ENCODE results near the gene SESTD1. TPM values are rescaled to one million over a fixed set of nuclear protein-coding genes. Genes with fewer than 3 reads are reported as not detected.

Gene SESTD1
- total and polyA plus RNA-seq, 2 experiments from 2014 or later = 12.6 to 21.6 TPM

DNA sequence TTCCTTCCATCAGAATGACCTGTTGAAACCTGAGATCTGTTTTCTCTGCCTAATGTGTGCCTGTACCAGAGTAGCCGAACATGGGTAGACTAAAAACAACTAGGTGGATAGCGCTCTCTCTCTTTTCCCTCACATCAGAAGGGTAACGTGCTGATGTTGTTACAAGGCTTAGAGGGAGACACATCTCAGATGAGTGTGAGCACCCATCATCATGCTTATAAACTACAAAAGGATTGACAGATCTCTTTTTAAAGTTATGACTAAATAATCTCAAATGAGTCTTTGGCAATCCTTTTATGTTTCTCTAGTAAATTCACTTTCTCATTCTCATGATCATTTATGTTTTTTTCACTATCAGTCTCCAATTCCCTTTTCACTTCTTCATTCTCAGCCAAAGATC lies 139.2 kb downstream of the SESTD1 start (continued):
- TF ChIP-seq, protein P1, sequence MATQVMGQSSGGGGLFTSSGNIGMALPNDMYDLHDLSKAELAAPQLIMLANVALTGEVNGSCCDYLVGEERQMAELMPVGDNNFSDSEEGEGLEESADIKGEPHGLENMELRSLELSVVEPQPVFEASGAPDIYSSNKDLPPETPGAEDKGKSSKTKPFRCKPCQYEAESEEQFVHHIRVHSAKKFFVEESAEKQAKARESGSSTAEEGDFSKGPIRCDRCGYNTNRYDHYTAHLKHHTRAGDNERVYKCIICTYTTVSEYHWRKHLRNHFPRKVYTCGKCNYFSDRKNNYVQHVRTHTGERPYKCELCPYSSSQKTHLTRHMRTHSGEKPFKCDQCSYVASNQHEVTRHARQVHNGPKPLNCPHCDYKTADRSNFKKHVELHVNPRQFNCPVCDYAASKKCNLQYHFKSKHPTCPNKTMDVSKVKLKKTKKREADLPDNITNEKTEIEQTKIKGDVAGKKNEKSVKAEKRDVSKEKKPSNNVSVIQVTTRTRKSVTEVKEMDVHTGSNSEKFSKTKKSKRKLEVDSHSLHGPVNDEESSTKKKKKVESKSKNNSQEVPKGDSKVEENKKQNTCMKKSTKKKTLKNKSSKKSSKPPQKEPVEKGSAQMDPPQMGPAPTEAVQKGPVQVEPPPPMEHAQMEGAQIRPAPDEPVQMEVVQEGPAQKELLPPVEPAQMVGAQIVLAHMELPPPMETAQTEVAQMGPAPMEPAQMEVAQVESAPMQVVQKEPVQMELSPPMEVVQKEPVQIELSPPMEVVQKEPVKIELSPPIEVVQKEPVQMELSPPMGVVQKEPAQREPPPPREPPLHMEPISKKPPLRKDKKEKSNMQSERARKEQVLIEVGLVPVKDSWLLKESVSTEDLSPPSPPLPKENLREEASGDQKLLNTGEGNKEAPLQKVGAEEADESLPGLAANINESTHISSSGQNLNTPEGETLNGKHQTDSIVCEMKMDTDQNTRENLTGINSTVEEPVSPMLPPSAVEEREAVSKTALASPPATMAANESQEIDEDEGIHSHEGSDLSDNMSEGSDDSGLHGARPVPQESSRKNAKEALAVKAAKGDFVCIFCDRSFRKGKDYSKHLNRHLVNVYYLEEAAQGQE (IDR thresholded peaks at IDR 0.05; ENCODE audit: unreplicated experiment) = no peak
- TF ChIP-seq ZNF331 (CRISPR knock-in tag; IDR thresholded peaks at IDR 0.05; ENCODE audit: low read depth) (no peak), POLR2AphosphoS5 (IDR thresholded peaks at IDR 0.05; ENCODE audit: low read depth) (no peak), EZH2phosphoT487 (IDR thresholded peaks at IDR 0.05; ENCODE audit: unreplicated experiment) (no peak), ZNF114 (CRISPR knock-in tag; IDR thresholded peaks at IDR 0.05) (no peak)
- TF ChIP-seq, protein P2, sequence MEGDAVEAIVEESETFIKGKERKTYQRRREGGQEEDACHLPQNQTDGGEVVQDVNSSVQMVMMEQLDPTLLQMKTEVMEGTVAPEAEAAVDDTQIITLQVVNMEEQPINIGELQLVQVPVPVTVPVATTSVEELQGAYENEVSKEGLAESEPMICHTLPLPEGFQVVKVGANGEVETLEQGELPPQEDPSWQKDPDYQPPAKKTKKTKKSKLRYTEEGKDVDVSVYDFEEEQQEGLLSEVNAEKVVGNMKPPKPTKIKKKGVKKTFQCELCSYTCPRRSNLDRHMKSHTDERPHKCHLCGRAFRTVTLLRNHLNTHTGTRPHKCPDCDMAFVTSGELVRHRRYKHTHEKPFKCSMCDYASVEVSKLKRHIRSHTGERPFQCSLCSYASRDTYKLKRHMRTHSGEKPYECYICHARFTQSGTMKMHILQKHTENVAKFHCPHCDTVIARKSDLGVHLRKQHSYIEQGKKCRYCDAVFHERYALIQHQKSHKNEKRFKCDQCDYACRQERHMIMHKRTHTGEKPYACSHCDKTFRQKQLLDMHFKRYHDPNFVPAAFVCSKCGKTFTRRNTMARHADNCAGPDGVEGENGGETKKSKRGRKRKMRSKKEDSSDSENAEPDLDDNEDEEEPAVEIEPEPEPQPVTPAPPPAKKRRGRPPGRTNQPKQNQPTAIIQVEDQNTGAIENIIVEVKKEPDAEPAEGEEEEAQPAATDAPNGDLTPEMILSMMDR (conservative IDR thresholded peaks at IDR 0.05; ENCODE audit: low read depth in 2 of 2) = no peak
- TF ChIP-seq, protein P3, sequence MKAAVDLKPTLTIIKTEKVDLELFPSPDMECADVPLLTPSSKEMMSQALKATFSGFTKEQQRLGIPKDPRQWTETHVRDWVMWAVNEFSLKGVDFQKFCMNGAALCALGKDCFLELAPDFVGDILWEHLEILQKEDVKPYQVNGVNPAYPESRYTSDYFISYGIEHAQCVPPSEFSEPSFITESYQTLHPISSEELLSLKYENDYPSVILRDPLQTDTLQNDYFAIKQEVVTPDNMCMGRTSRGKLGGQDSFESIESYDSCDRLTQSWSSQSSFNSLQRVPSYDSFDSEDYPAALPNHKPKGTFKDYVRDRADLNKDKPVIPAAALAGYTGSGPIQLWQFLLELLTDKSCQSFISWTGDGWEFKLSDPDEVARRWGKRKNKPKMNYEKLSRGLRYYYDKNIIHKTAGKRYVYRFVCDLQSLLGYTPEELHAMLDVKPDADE (IDR thresholded peaks at IDR 0.05) = no peak

DNA sequence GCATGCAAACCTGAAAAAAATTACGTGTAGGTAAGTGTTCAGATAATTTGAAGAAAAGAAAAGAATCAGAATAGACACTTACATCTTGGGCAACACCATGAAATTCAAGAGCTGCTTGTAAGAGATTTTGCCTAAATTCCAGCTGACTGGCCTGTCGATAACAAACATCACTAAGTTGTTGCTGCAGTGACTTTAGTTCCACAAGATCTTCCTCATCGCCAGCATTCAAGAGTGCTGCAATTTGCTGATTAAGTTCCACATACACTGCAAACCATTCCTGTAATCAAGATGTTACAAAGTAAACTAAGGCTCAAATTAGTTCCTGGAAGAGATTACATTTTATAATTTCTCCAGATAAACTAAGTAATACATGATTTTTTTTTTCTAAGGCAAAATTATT lies 140.3 kb downstream of the SESTD1 start:
- Histone ChIP-seq H3K4me3 (no peak overlapping the region), H3K27ac (ENCODE audit: low read depth) (no peak overlapping the region), H3K79me2 (replicated peaks; ENCODE audit: insufficient read depth) (no peaks in the 10 kb centered on the region), H2AFZ (no peak overlapping the region), H3K27me3 (ENCODE audit: insufficient read depth) (no peaks in the 10 kb centered on the region), H4K20me1 (replicated peaks; ENCODE audit: insufficient read depth) (no peaks in the 10 kb centered on the region), H3K9me2 (ENCODE audit: insufficient read depth) (no peaks in the 10 kb centered on the region), H3K36me3 (ENCODE audit: insufficient read depth) (no peaks in the 10 kb centered on the region), H3K4me1 (ENCODE audit: insufficient read depth) (peaks cover 5% of the 10 kb centered on the region; the same call in 1 of the 2 replicates), H3K4me2 (no peak overlapping the region), H3F3A (replicated peaks; ENCODE audit: low read depth) (no peaks in the 10 kb centered on the region)
- H3K4me1 Mint-ChIP-seq = peaks cover 5% of the 10 kb centered on the region; the same call in 2 of the 3 replicates
- H3K27ac Mint-ChIP-seq = no peak overlapping the region
- no peaks in the 10 kb centered on the region for H3K9me3 Mint-ChIP-seq
- no peak for ATAC-seq
- H3K36me3 Mint-ChIP-seq (ENCODE audit: low read depth) = no peaks in the 10 kb centered on the region
- no peak for DNase-seq (ENCODE audit: low spot score)
- no peak overlapping the region for H3K4me3 Mint-ChIP-seq
- H3K27me3 Mint-ChIP-seq (ENCODE audit: insufficient read depth, low read depth, poor library complexity) = peaks cover 2% of the 10 kb centered on the region
- TF ChIP-seq EZH2 (IDR thresholded peaks at IDR 0.05; ENCODE audit: low read depth, unreplicated experiment) = no peak
- TF ChIP-seq, protein P3 (IDR thresholded peaks at IDR 0.05) = no peak
- TF ChIP-seq ZNF331 (CRISPR knock-in tag; IDR thresholded peaks at IDR 0.05; ENCODE audit: low read depth) = no peak
- TF ChIP-seq POLR2AphosphoS5 (IDR thresholded peaks at IDR 0.05; ENCODE audit: low read depth) = no peak
